GM10248 (cell line): ENCODE measurements around the gene GRID1.

Experiments
- CTCF ChIA-PET: fragments of 300-600 bp; sonication (Branson Sonifier 250); formaldehyde crosslinking; extraction: SDS; loops from one replicate; lab custom pipeline; 2021; ENCODE audit warnings: antibody characterized with exemption; lab: Yijun Ruan, JAX
- POLR2A ChIA-PET: fragments of 350-650 bp; sonication (Branson Sonifier 250); formaldehyde crosslinking; extraction: SDS; loops from one replicate; lab custom pipeline; 2020; ENCODE audit warnings: antibody characterized with exemption; lab: Yijun Ruan, JAX
- DNase-seq: peaks from one replicate; pipeline ENCODE4 v3.0.0; 2012; ENCODE audit errors: extremely low spot score
- TF ChIP-seq, protein P1 (sequence below): IDR thresholded peaks from 2 replicates; pipeline ENCODE4 v1.5.1; 2012; ENCODE audit warnings: mild to moderate bottlenecking, low read depth; ENCODE audit errors: extremely low read depth, missing control alignments, control extremely low read depth

GRID1 gene

GRCh38 chr10:85978566-85979358, 387.8 kb downstream of the GRID1 start:
- TF ChIP-seq, protein P1, sequence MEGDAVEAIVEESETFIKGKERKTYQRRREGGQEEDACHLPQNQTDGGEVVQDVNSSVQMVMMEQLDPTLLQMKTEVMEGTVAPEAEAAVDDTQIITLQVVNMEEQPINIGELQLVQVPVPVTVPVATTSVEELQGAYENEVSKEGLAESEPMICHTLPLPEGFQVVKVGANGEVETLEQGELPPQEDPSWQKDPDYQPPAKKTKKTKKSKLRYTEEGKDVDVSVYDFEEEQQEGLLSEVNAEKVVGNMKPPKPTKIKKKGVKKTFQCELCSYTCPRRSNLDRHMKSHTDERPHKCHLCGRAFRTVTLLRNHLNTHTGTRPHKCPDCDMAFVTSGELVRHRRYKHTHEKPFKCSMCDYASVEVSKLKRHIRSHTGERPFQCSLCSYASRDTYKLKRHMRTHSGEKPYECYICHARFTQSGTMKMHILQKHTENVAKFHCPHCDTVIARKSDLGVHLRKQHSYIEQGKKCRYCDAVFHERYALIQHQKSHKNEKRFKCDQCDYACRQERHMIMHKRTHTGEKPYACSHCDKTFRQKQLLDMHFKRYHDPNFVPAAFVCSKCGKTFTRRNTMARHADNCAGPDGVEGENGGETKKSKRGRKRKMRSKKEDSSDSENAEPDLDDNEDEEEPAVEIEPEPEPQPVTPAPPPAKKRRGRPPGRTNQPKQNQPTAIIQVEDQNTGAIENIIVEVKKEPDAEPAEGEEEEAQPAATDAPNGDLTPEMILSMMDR = no peak
- no peak for DNase-seq
- ChIA-PET CTCF (no interaction called here), POLR2A (no interaction called here)

DNA sequence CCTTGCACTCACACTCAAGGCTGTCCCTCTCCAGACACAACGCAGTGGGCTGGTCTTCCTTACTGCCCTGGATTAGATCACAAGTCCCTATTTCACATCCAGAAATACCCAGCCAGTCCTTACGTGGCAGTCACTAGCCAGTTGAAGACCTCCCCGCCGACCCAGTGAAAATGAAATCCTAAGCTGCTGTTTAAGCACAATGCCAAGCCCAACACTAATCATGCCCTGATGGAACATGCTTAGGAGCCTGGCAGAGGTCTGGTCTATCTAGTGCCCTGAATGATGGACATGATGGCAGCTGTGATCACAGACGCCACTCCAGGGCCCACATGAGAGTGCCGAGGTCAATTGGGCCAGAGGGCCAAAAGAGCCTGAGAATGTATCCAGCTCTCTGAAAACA, 389.0 kb downstream of the GRID1 start:
- CTCF ChIA-PET = no interaction called here

DNA sequence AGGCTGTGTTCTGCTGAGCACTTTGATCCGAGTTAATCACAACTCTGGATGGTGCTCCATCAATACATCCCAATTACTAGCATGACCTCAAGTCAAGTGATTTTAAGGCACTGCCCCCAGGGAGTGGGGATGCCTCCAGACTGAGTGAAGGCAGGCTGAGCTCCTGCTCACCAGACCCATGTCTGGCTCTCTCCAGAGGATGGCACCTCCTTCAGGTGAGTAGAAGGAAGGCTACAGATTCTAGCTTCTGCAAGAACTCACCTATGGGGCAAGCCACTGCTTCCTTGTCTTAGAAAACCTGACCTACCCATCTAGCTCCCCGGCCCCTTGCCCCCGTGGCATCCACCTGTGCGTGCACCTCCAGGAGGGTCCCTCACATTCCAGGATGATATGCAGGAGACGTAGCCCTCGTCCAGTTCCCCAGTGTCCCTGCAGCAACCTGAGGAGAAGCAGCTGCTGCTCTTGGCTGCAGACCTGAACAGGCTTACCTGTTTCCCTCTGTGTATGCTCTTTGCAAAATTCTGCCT, 390.3 kb downstream of the GRID1 start:
- POLR2A ChIA-PET = no interaction called here
- CTCF ChIA-PET = interaction anchor here (1.4 to 1.5 kb wide), 2 partner anchors 10 to 11 kb away, joined by 3 to 4 read pairs; no protein-coding TSS in a partner anchor

More for the DNA sequence above, 389.0 kb downstream of the GRID1 start:
- TF ChIP-seq, protein P1 = no peak
- POLR2A ChIA-PET = no interaction called here
- DNase-seq = no peak

DNA sequence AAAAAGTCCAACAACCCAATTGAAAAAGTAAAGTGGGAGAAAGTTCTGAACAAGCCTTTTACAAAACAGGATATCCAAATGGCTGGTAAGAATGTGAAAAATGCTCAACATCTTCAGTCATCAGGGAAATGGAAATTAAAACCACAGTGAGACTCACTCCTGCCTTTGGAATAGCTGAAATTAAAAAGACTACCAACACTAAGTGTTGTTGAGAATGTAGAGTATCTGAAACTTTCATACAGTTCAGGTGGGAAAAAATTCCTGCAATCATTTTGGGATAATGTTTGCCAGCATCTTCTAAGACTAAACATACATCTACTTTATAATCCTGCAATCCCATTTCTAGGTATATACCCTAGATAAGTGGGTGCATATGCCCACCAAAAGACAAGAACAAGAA, 395.1 kb downstream of the GRID1 start:
- ChIA-PET POLR2A (no interaction called here), CTCF (interaction anchor here (2.0 kb wide), 1 partner anchor 9 kb away, joined by 4 read pairs; no protein-coding TSS in a partner anchor)
- DNase-seq = no peak
- TF ChIP-seq, protein P1 = no peak

More for the DNA sequence above, 390.3 kb downstream of the GRID1 start:
- no peak for DNase-seq
- TF ChIP-seq, protein P1 = no peak

GRCh38 chr10:85967594-85967993, 399.0 kb downstream of the GRID1 start:
- DNase-seq = no peak
- ChIA-PET CTCF (no interaction called here), POLR2A (no interaction called here)
- TF ChIP-seq, protein P1 = no peak

GRCh38 chr10:85961479-85962067, 405.0 kb downstream of the GRID1 start:
- POLR2A ChIA-PET = no interaction called here
- no peak for DNase-seq
- CTCF ChIA-PET = interaction anchor here (1.1 kb wide), 1 partner anchor 9 kb away, joined by 4 read pairs; no protein-coding TSS in a partner anchor
- TF ChIP-seq, protein P1 = no peak
